ENCODE data around the gene SPTB. TPM values are rescaled to one million over a fixed set of nuclear protein-coding genes. Genes with fewer than 3 reads are reported as not detected.

SPTB gene
- total RNA-seq, 1 experiment from 2014 or later = 1.9 TPM

GRCh38 chr14:64792871-64793560, 86.7 kb downstream of the SPTB start:
- DNase-seq (ENCODE audit: low read depth) = no peak

GRCh38 chr14:64792231-64792630, 87.5 kb downstream of the SPTB start:
- DNase-seq (ENCODE audit: low read depth) = no peak

GRCh38 chr14:64790478-64790877, 89.2 kb downstream of the SPTB start:
- DNase-seq (ENCODE audit: low read depth) = no peak

- no peak for DNase-seq (ENCODE audit: low read depth)
Measured at GRCh38 chr14:64789696-64790095, 90.0 kb downstream of the SPTB start.

- peak; percentile 93 for DNase-seq (ENCODE audit: low read depth)
Measured at GRCh38 chr14:64788706-64789105, 91.0 kb downstream of the SPTB start.

GRCh38 chr14:64787619-64788018, 92.1 kb downstream of the SPTB start:
- DNase-seq (ENCODE audit: low read depth) = no peak

GRCh38 chr14:64786296-64787149, 93.2 kb downstream of the SPTB start:
- DNase-seq (ENCODE audit: low read depth) = peak; percentile 73

- DNase-seq (ENCODE audit: low read depth) = no peak
Measured at GRCh38 chr14:64784006-64784405, 95.7 kb downstream of the SPTB start.

- DNase-seq (ENCODE audit: low read depth) = no peak
Measured at GRCh38 chr14:64782196-64782595, 97.5 kb downstream of the SPTB start.

GRCh38 chr14:64779472-64779871, 100.2 kb downstream of the SPTB start:
- DNase-seq (ENCODE audit: low read depth) = no peak

- DNase-seq (ENCODE audit: low read depth) = no peak
Measured at GRCh38 chr14:64778104-64778754, 101.5 kb downstream of the SPTB start.

- DNase-seq (ENCODE audit: low read depth) = no peak
Measured at GRCh38 chr14:64777461-64777860, 102.2 kb downstream of the SPTB start.

- no peak for DNase-seq (ENCODE audit: low read depth)
Measured at GRCh38 chr14:64775081-64775777, 104.5 kb downstream of the SPTB start.

- DNase-seq (ENCODE audit: low read depth) = no peak
Measured at GRCh38 chr14:64774272-64774671, 105.4 kb downstream of the SPTB start.

- no peak for DNase-seq (ENCODE audit: low read depth)
Measured at GRCh38 chr14:64773577-64773976, 106.1 kb downstream of the SPTB start.

- DNase-seq (ENCODE audit: low read depth) = no peak
Measured at GRCh38 chr14:64773046-64773445, 106.7 kb downstream of the SPTB start.

- no peak for DNase-seq (ENCODE audit: low read depth)
Measured at GRCh38 chr14:64772397-64772950, 107.2 kb downstream of the SPTB start.

GRCh38 chr14:64771161-64771560, 108.5 kb downstream of the SPTB start:
- DNase-seq (ENCODE audit: low read depth) = no peak

GRCh38 chr14:64770751-64771150, 109.0 kb downstream of the SPTB start:
- DNase-seq (ENCODE audit: low read depth) = no peak

- no peak for DNase-seq (ENCODE audit: low read depth)
Measured at GRCh38 chr14:64769096-64770020, 110.3 kb downstream of the SPTB start.

Data from HT1080 (cell line).